Fibroblast of lung (primary cell): Measurements from ENCODE around the gene NCAM2. TPM values are rescaled to one million over a fixed set of nuclear protein-coding genes. Genes with fewer than 3 reads are reported as not detected.

Experiments used
- DNase-seq, 2 donors: peaks; one replicate each; pipeline versions ENCODE4 v3.0.0 to v3.0.0-alpha.2; 2010; ENCODE audit warnings: low read depth in 2 of 2
- H2AFZ ChIP-seq: 2 replicates; pipeline ENCODE4 v1.5.1; 2012; ENCODE audit warnings: low read length, control low read depth, inconsistent platforms
- H3K27ac ChIP-seq: 2 replicates; pipeline ENCODE4 v1.5.1; 2011; ENCODE audit warnings: low read length, control low read depth; ENCODE audit not compliant: insufficient read depth
- H3K27me3 ChIP-seq: 2 replicates; pipeline ENCODE4 v1.5.1; 2011; ENCODE audit warnings: mild to moderate bottlenecking, low read length; ENCODE audit not compliant: control insufficient read depth, insufficient read depth
- H3K36me3 ChIP-seq: 2 replicates; pipeline ENCODE4 v1.5.1; 2011; ENCODE audit warnings: low read length; ENCODE audit not compliant: control insufficient read depth, insufficient read depth
- H3K4me1 ChIP-seq: 2 replicates; pipeline ENCODE4 v1.5.1; 2011; ENCODE audit warnings: low read length; ENCODE audit not compliant: control insufficient read depth, insufficient read depth; ENCODE audit errors: extremely low read depth
- H3K4me2 ChIP-seq: 2 replicates; pipeline ENCODE4 v1.5.1; 2011; ENCODE audit warnings: low read length, control low read depth; ENCODE audit not compliant: insufficient read depth; ENCODE audit errors: extremely low read depth
- H3K4me3 ChIP-seq, 4 experiments: fragments of 200-600 bp in 1 of 4; sonication (generic) in 1 of 4; replicated peaks in 1 of 4; 2 replicates each; pipeline ENCODE4 v1.5.1; 2011 to 2016; ENCODE audit warnings: low read length in 4 of 4, low read depth in 3 of 4, mild to moderate bottlenecking in 3 of 4, control low read depth in 2 of 4, inconsistent platforms in 1 of 4, mixed read lengths in 1 of 4; ENCODE audit not compliant: insufficient read depth in 1 of 4; ENCODE audit errors: control extremely low read depth in 1 of 4
- H3K79me2 ChIP-seq: 2 replicates; pipeline ENCODE4 v1.5.1; 2012; ENCODE audit warnings: mild to moderate bottlenecking, low read length, inconsistent platforms; ENCODE audit not compliant: control insufficient read depth, insufficient read depth
- H3K9ac ChIP-seq: 2 replicates; pipeline ENCODE4 v1.5.1; 2011; ENCODE audit warnings: mild to moderate bottlenecking, low read length, control low read depth; ENCODE audit not compliant: insufficient read depth
- H3K9me3 ChIP-seq: 2 replicates; pipeline ENCODE4 v1.5.1; 2012; ENCODE audit warnings: low read depth, low read length; ENCODE audit not compliant: control insufficient read depth, insufficient read depth
- H4K20me1 ChIP-seq: 2 replicates; pipeline ENCODE4 v1.5.1; 2011; ENCODE audit warnings: low read length; ENCODE audit not compliant: control insufficient read depth, insufficient read depth; ENCODE audit errors: extremely low read depth
- EZH2 ChIP-seq: IDR thresholded peaks from 2 replicates; pipeline ENCODE4 v1.5.1; 2012; ENCODE audit warnings: low read length, control low read depth, mild to moderate bottlenecking; ENCODE audit errors: missing control alignments
- polyA plus RNA-seq, 2 donors: library from polyadenylated mRNA; depleted of rRNA in 1 of 2; stranded (reverse) in 1 of 2; unstranded in 1 of 2; fragments of >200 nt; gene quantifications; 2 replicates each; pipeline ENCODE4 v1.2.1, GENCODE V29; 2011 to 2012; ENCODE audit warnings: missing spikeins in 1 of 2
- total RNA-seq: library from RNA; depleted of rRNA; stranded (reverse); fragments of >200 nt; gene quantifications from 2 replicates; pipeline ENCODE4 v1.2.1, GENCODE V29; 2014
- TF ChIP-seq, protein P1 (sequence below), 2 donors: IDR thresholded peaks in 1 of 2; conservative IDR thresholded peaks in 1 of 2; 1 replicate in 1 of 2; 2 replicates in 1 of 2; pipeline ENCODE4 v1.5.1; 2011 to 2012; ENCODE audit warnings: low read length in 2 of 2, control low read depth in 1 of 2, inconsistent platforms in 1 of 2, low read depth in 1 of 2, mild to moderate bottlenecking in 1 of 2

The NCAM2 gene
- total and polyA plus RNA-seq, 2 donors (not counting 1 experiment from before 2014, with no cell fraction given): 5.6 to 11.1 TPM

GRCh38 chr21:21436012-21436534 lies 437.9 kb downstream of the NCAM2 start:
- Histone ChIP-seq H3K27ac (no peak overlapping the region), H4K20me1 (no peaks in the 10 kb centered on the region), H3K4me2 (no peak overlapping the region), H3K4me3 (no peak overlapping the region), H3K36me3 (no peaks in the 10 kb centered on the region), H3K9ac (no peak overlapping the region), H3K9me3 (no peaks in the 10 kb centered on the region), H3K79me2 (no peaks in the 10 kb centered on the region), H3K4me1 (no peaks in the 10 kb centered on the region), H3K27me3 (no peaks in the 10 kb centered on the region), H2AFZ (no peak overlapping the region)
- peak; percentile 29 to 71 for DNase-seq
- no peak for TF ChIP-seq EZH2
- TF ChIP-seq, protein P1, sequence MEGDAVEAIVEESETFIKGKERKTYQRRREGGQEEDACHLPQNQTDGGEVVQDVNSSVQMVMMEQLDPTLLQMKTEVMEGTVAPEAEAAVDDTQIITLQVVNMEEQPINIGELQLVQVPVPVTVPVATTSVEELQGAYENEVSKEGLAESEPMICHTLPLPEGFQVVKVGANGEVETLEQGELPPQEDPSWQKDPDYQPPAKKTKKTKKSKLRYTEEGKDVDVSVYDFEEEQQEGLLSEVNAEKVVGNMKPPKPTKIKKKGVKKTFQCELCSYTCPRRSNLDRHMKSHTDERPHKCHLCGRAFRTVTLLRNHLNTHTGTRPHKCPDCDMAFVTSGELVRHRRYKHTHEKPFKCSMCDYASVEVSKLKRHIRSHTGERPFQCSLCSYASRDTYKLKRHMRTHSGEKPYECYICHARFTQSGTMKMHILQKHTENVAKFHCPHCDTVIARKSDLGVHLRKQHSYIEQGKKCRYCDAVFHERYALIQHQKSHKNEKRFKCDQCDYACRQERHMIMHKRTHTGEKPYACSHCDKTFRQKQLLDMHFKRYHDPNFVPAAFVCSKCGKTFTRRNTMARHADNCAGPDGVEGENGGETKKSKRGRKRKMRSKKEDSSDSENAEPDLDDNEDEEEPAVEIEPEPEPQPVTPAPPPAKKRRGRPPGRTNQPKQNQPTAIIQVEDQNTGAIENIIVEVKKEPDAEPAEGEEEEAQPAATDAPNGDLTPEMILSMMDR (conservative IDR thresholded peaks at IDR 0.05 in 1 of 2, IDR thresholded peaks at IDR 0.05 in 1 of 2; ENCODE audit: low read depth in 1 of 2, low read length in 2 of 2): no peak

DNA sequence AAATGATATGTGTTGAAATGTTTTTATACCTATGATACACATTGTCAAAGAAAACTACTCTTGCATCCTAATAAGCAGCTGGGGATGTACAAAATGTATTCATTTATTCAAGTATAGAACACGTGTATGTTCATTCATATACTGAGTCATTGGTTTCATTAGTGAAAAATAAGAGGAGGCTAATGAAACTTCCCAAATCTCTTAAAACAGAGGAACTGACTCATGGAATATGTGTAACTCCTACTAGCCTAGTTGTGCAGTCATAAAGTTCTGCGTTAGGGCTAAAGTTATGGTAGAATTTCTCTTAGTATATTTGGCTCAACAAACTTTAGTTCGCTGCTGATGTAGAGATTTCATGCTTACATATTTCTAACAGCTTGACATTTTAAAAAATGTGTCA lies 441.6 kb downstream of the NCAM2 start:
- Histone ChIP-seq H4K20me1 (no peaks in the 10 kb centered on the region), H3K9ac (no peak overlapping the region), H3K4me3 (no peak overlapping the region), H3K9me3 (no peaks in the 10 kb centered on the region), H3K27me3 (no peaks in the 10 kb centered on the region), H3K4me1 (no peaks in the 10 kb centered on the region), H3K36me3 (no peaks in the 10 kb centered on the region), H2AFZ (no peak overlapping the region), H3K27ac (no peak overlapping the region), H3K79me2 (no peaks in the 10 kb centered on the region), H3K4me2 (no peak overlapping the region)
- DNase-seq: peak; percentile 3 to 9
- TF ChIP-seq EZH2: no peak
- TF ChIP-seq, protein P1 (conservative IDR thresholded peaks at IDR 0.05 in 1 of 2, IDR thresholded peaks at IDR 0.05 in 1 of 2; ENCODE audit: low read depth in 1 of 2, low read length in 2 of 2): no peak

DNA sequence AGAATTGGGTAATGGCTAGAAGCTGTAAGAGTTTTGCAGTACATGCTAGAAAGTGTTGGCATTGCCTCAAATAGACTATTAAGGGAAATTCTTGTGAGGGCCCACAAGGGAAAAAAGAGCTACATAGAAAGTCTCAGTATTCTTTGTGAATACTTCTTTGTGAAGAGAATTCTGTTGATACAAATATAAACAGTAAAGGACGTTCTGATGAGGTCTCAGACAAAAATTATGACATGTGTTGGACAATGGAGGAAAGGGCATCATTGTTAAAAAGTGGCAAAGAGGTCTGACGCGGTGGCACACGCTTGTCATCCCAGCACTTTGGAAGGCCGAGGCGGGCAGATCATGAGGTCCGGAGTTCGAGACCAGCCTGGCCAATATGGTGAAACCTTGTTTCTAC lies 458.9 kb downstream of the NCAM2 start:
- Histone ChIP-seq H3K9ac (no peak overlapping the region), H3K9me3 (no peaks in the 10 kb centered on the region), H3K36me3 (no peaks in the 10 kb centered on the region), H3K79me2 (no peaks in the 10 kb centered on the region), H3K4me2 (no peak overlapping the region), H4K20me1 (no peaks in the 10 kb centered on the region), H3K27ac (no peak overlapping the region), H2AFZ (no peak overlapping the region), H3K27me3 (no peaks in the 10 kb centered on the region), H3K4me3 (no peak overlapping the region), H3K4me1 (no peaks in the 10 kb centered on the region)
- TF ChIP-seq EZH2: no peak
- TF ChIP-seq, protein P1 (conservative IDR thresholded peaks at IDR 0.05 in 1 of 2, IDR thresholded peaks at IDR 0.05 in 1 of 2; ENCODE audit: low read depth in 1 of 2, low read length in 2 of 2): no peak
- DNase-seq: no peak
